ENCODE measurements around the gene SEC61A1. TPM values are rescaled to one million over a fixed set of nuclear protein-coding genes. Genes with fewer than 3 reads are reported as not detected.

The SEC61A1 gene
- total RNA-seq, 1 experiment from 2014 or later: 182 TPM

DNA sequence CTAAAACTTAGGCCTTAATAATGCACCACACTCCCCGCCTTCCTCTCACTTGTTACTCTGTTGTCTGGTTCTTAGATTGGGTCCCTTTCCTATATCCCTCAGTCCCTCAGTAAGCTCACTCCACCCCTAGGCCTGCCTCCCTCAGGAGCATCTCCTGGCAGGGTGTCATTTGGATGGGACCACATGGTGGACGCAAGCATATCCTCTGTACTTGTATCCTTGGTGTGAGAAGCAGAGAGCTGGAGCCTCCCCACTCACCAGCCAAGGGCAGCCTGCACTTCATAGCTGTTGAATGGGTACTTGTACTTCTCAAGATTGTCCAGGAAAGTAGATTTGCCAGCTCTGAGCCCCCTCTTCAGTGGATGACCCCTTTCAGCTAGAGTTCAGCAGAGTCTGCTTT, 11.6 kb downstream of the SEC61A1 start:
- H3K9me2 ChIP-seq (replicated peaks; ENCODE audit: low read length): no peaks in the 10 kb centered on the region
- H4K20me1 ChIP-seq (ENCODE audit: low read length): 0 out of 2 replicates have a peak, but pooled peaks cover 6% of the 10 kb centered on the region
- intact Hi-C loops (cut with micrococcal nuclease): no loop called here
- no peaks in the 10 kb centered on the region for H3F3A ChIP-seq (ENCODE audit: low read length, unreplicated experiment)
- no peak for ATAC-seq
- CTCF ChIA-PET: no interaction called here
- no peak for TF ChIP-seq EZH2 (IDR thresholded peaks at IDR 0.05; ENCODE audit: low read length, unreplicated experiment)
- TF ChIP-seq EZH2phosphoT487 (IDR thresholded peaks at IDR 0.05; ENCODE audit: borderline replicate concordance, low read length): no peak
- TF ChIP-seq, protein P1, sequence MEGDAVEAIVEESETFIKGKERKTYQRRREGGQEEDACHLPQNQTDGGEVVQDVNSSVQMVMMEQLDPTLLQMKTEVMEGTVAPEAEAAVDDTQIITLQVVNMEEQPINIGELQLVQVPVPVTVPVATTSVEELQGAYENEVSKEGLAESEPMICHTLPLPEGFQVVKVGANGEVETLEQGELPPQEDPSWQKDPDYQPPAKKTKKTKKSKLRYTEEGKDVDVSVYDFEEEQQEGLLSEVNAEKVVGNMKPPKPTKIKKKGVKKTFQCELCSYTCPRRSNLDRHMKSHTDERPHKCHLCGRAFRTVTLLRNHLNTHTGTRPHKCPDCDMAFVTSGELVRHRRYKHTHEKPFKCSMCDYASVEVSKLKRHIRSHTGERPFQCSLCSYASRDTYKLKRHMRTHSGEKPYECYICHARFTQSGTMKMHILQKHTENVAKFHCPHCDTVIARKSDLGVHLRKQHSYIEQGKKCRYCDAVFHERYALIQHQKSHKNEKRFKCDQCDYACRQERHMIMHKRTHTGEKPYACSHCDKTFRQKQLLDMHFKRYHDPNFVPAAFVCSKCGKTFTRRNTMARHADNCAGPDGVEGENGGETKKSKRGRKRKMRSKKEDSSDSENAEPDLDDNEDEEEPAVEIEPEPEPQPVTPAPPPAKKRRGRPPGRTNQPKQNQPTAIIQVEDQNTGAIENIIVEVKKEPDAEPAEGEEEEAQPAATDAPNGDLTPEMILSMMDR (conservative IDR thresholded peaks at IDR 0.05; ENCODE audit: low read depth, low read length): no peak
- H3K4me1 ChIP-seq (ENCODE audit: insufficient read depth, low read length): no peaks in the 10 kb centered on the region
- POLR2A ChIA-PET (ENCODE audit: unreplicated experiment): no interaction called here
- no peaks in the 10 kb centered on the region for H3K9me3 ChIP-seq (ENCODE audit: low read length)
- DNase-seq: no peak
- H3K9ac ChIP-seq (ENCODE audit: low read length): no peak overlapping the region
- peaks cover 83% of the 10 kb centered on the region for H3K36me3 ChIP-seq (ENCODE audit: low read depth, low read length)
- no peak overlapping the region for H3K27ac ChIP-seq (ENCODE audit: low read length)
- H3K79me2 ChIP-seq (ENCODE audit: low read length): no peaks in the 10 kb centered on the region
- H2AFZ ChIP-seq (ENCODE audit: low read length): no peak overlapping the region
- H3K4me3 ChIP-seq (ENCODE audit: low read length): no peak overlapping the region
- no TSS peak for BruUV-seq (replicated peaks)
- H3K27me3 ChIP-seq (ENCODE audit: low read length): no peaks in the 10 kb centered on the region
- H3K4me2 ChIP-seq (ENCODE audit: low read length): no peak overlapping the region

DNA sequence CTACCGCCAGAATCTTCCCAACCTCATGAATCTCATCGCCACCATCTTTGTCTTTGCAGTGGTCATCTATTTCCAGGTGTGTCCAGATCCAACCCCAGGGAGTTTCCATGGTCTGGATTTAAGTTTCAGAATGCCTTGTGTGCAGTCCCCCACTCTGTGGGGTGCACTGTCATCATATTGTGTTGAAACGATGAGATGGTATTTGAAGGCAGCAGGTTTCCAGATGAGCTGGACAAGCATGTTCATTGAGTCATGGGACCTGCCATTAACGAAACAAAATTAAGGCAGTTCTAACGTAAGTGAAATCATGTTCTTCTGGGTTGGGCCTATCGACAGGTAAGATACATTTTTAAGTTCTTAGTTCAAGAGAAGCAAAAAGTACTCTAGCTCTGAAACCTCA, 12.7 kb downstream of the SEC61A1 start:
- no peak overlapping the region for H3K4me3 ChIP-seq (ENCODE audit: low read length)
- no peaks in the 10 kb centered on the region for H3K27me3 ChIP-seq (ENCODE audit: low read length)
- no peak overlapping the region for H2AFZ ChIP-seq (ENCODE audit: low read length)
- intact Hi-C loops (cut with micrococcal nuclease): no loop called here
- H4K20me1 ChIP-seq (ENCODE audit: low read length): 0 out of 2 replicates have a peak, but pooled peaks cover 6% of the 10 kb centered on the region
- TF ChIP-seq EZH2phosphoT487 (IDR thresholded peaks at IDR 0.05; ENCODE audit: borderline replicate concordance, low read length) (no peak), EZH2 (IDR thresholded peaks at IDR 0.05; ENCODE audit: low read length, unreplicated experiment) (no peak)
- TF ChIP-seq, protein P1 (conservative IDR thresholded peaks at IDR 0.05; ENCODE audit: low read depth, low read length): no peak
- POLR2A ChIA-PET (ENCODE audit: unreplicated experiment): no interaction called here
- H3K9me3 ChIP-seq (ENCODE audit: low read length): no peaks in the 10 kb centered on the region
- no peak overlapping the region for H3K27ac ChIP-seq (ENCODE audit: low read length)
- no peaks in the 10 kb centered on the region for H3K79me2 ChIP-seq (ENCODE audit: low read length)
- ATAC-seq: no peak
- H3K9ac ChIP-seq (ENCODE audit: low read length): no peak overlapping the region
- no peaks in the 10 kb centered on the region for H3K4me1 ChIP-seq (ENCODE audit: insufficient read depth, low read length)
- DNase-seq: no peak
- H3K36me3 ChIP-seq (ENCODE audit: low read depth, low read length): peaks cover 89% of the 10 kb centered on the region
- no TSS peak for BruUV-seq (replicated peaks)
- no peak overlapping the region for H3K4me2 ChIP-seq (ENCODE audit: low read length)
- CTCF ChIA-PET: no interaction called here
- H3K9me2 ChIP-seq (replicated peaks; ENCODE audit: low read length): no peaks in the 10 kb centered on the region
- H3F3A ChIP-seq (ENCODE audit: low read length, unreplicated experiment): no peaks in the 10 kb centered on the region

DNA sequence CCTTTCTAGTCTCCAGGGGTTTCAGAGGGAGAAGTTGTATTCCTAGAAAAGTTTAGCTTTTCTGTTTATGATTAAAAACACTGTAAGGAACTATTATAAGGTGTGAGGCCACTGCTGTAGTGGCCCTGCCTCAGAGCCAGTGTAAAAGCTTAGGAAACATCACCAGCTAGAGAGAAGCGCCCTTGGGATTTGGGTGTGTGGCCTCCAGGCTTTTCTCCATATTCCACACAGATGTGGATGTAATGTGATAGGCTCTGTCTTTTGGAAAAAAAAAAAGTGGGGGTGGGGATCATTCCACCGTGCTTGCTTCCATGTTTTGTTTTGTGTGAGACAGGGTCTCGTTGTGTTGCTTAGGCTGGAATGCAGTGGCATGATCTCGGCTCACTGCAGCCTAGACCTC, 13.9 kb downstream of the SEC61A1 start:
- Histone ChIP-seq H3K27ac (ENCODE audit: low read length) (no peak overlapping the region), H3K9ac (ENCODE audit: low read length) (no peak overlapping the region), H3K79me2 (ENCODE audit: low read length) (no peaks in the 10 kb centered on the region), H3K9me2 (replicated peaks; ENCODE audit: low read length) (no peaks in the 10 kb centered on the region), H3K4me3 (ENCODE audit: low read length) (no peak overlapping the region), H3K4me1 (ENCODE audit: insufficient read depth, low read length) (no peaks in the 10 kb centered on the region), H4K20me1 (ENCODE audit: low read length) (0 out of 2 replicates have a peak, but pooled peaks cover 6% of the 10 kb centered on the region), H3F3A (ENCODE audit: low read length, unreplicated experiment) (no peaks in the 10 kb centered on the region), H3K27me3 (ENCODE audit: low read length) (no peaks in the 10 kb centered on the region), H3K36me3 (ENCODE audit: low read depth, low read length) (peaks cover 87% of the 10 kb centered on the region), H3K9me3 (ENCODE audit: low read length) (no peaks in the 10 kb centered on the region), H2AFZ (ENCODE audit: low read length) (no peak overlapping the region), H3K4me2 (ENCODE audit: low read length) (no peak overlapping the region)
- ATAC-seq (no peak), DNase-seq (no peak)
- TF ChIP-seq EZH2phosphoT487 (IDR thresholded peaks at IDR 0.05; ENCODE audit: borderline replicate concordance, low read length) (no peak), EZH2 (IDR thresholded peaks at IDR 0.05; ENCODE audit: low read length, unreplicated experiment) (no peak)
- TF ChIP-seq, protein P1 (conservative IDR thresholded peaks at IDR 0.05; ENCODE audit: low read depth, low read length): no peak
- no TSS peak for BruUV-seq (replicated peaks)
- POLR2A ChIA-PET (ENCODE audit: unreplicated experiment): no interaction called here
- intact Hi-C loops (cut with micrococcal nuclease): no loop called here
- CTCF ChIA-PET: no interaction called here
